CD14-positive monocyte (primary cell): ENCODE results near the gene HMGN1. TPM values are rescaled to one million over a fixed set of nuclear protein-coding genes. Genes with fewer than 3 reads are reported as not detected.

Experiments used
- DNase-seq, 3 donors: peaks; one replicate each; pipeline ENCODE4 v3.0.0-alpha.2; 2011 to 2022
- H2AFZ ChIP-seq: 2 replicates; pipeline ENCODE4 v1.6.0; 2012; ENCODE audit warnings: mild to moderate bottlenecking, low read depth, low read length, inconsistent platforms; ENCODE audit not compliant: insufficient read depth, poor library complexity, severe bottlenecking
- H3K27ac ChIP-seq, 2 donors: 1 replicate in 1 of 2; 2 replicates in 1 of 2; pipeline ENCODE4 v1.5.1; 2012 to 2013; ENCODE audit warnings: low read length in 2 of 2, control low read depth in 1 of 2, inconsistent platforms in 1 of 2, low read depth in 1 of 2, mild to moderate bottlenecking in 1 of 2
- H3K27me3 ChIP-seq, 2 donors: one replicate each; pipeline versions ENCODE4 v1.6.0 to v1.6.1; 2011 to 2013; ENCODE audit warnings: low read length in 2 of 2; ENCODE audit not compliant: control insufficient read depth in 2 of 2, insufficient read depth in 2 of 2
- H3K36me3 ChIP-seq, 2 donors: replicated peaks in 1 of 2; 1 replicate in 1 of 2; 2 replicates in 1 of 2; pipeline versions ENCODE4 v1.5.1 to v1.6.1; 2012 to 2013; ENCODE audit warnings: low read length in 2 of 2, control low read depth in 1 of 2, inconsistent platforms in 1 of 2, mild to moderate bottlenecking in 1 of 2; ENCODE audit not compliant: insufficient read depth in 2 of 2, control insufficient read depth in 1 of 2
- H3K4me1 ChIP-seq, 2 donors: 1 replicate in 1 of 2; 2 replicates in 1 of 2; pipeline versions ENCODE4 v1.5.1 to v1.6.1; 2012 to 2013; ENCODE audit warnings: low read length in 2 of 2, control low read depth in 1 of 2, inconsistent platforms in 1 of 2, mild to moderate bottlenecking in 1 of 2, moderate library complexity in 1 of 2; ENCODE audit not compliant: insufficient read depth in 2 of 2, control insufficient read depth in 1 of 2
- H3K4me2 ChIP-seq: replicated peaks from 2 replicates; pipeline ENCODE3; 2012; ENCODE audit warnings: low read length, moderate library complexity, mild to moderate bottlenecking; ENCODE audit not compliant: poor library complexity, severe bottlenecking; ENCODE audit errors: extremely low read depth
- H3K4me3 ChIP-seq, 3 experiments: fragments of 200-600 bp in 1 of 3; sonication (generic) in 1 of 3; replicated peaks in 1 of 3; 1 replicate in 2 of 3; 2 replicates in 1 of 3; pipeline ENCODE4 v1.5.1; 2011 to 2013; ENCODE audit warnings: low read length in 3 of 3, mild to moderate bottlenecking in 3 of 3, control low read depth in 2 of 3, low read depth in 2 of 3, inconsistent platforms in 1 of 3, moderate library complexity in 1 of 3
- H3K79me2 ChIP-seq: 2 replicates; pipeline ENCODE4 v1.6.0; 2012; ENCODE audit warnings: mild to moderate bottlenecking, control low read depth, inconsistent platforms, low read length, moderate library complexity; ENCODE audit not compliant: insufficient read depth
- H3K9ac ChIP-seq: 2 replicates; pipeline ENCODE4 v1.6.0; 2017; ENCODE audit warnings: low read length, mild to moderate bottlenecking; ENCODE audit not compliant: insufficient read depth, poor library complexity, severe bottlenecking
- H3K9me3 ChIP-seq, 2 donors: replicated peaks in 1 of 2; 1 replicate in 1 of 2; 2 replicates in 1 of 2; pipeline versions ENCODE4 v1.5.1 to v1.6.1; 2012 to 2013; ENCODE audit warnings: low read length in 2 of 2, control low read depth in 1 of 2; ENCODE audit not compliant: control insufficient read depth in 1 of 2, insufficient read depth in 1 of 2
- H4K20me1 ChIP-seq: 2 replicates; pipeline ENCODE4 v1.6.0; 2012; ENCODE audit warnings: mild to moderate bottlenecking, low read length, control low read depth, moderate library complexity; ENCODE audit not compliant: insufficient read depth
- H3K27ac Mint-ChIP-seq, 7 donors: one replicate each; pipeline ENCODE4 v1.8.0; 2020; ENCODE audit warnings: mild to moderate bottlenecking in 7 of 7, mixed read lengths in 7 of 7, moderate library complexity in 6 of 7, inconsistent platforms in 2 of 7
- H3K27me3 Mint-ChIP-seq, 3 donors: one replicate each; pipeline ENCODE4 v1.8.0; 2021 to 2022; ENCODE audit warnings: low read depth in 3 of 3, mild to moderate bottlenecking in 3 of 3, mixed read lengths in 3 of 3, moderate library complexity in 3 of 3, inconsistent platforms in 1 of 3
- H3K36me3 Mint-ChIP-seq, 2 donors: one replicate each; pipeline ENCODE4 v1.8.0; 2020; ENCODE audit warnings: mixed read lengths in 2 of 2, inconsistent platforms in 1 of 2, mild to moderate bottlenecking in 1 of 2
- H3K4me1 Mint-ChIP-seq: one replicate; pipeline ENCODE4 v1.8.0; 2020; ENCODE audit warnings: mild to moderate bottlenecking, mixed read lengths
- H3K4me3 Mint-ChIP-seq, 2 donors: one replicate each; pipeline ENCODE4 v1.8.0; 2020; ENCODE audit warnings: mild to moderate bottlenecking in 2 of 2, mixed read lengths in 2 of 2, moderate library complexity in 1 of 2
- H3K9me3 Mint-ChIP-seq, 7 donors: one replicate each; pipeline ENCODE4 v1.8.0; 2020 to 2022; ENCODE audit warnings: mixed read lengths in 7 of 7, mild to moderate bottlenecking in 6 of 7, moderate library complexity in 6 of 7, inconsistent platforms in 2 of 7
- CTCF ChIP-seq: fragments of 200-600 bp; IDR thresholded peaks from one replicate; pipeline ENCODE4 v1.8.0; 2022; ENCODE audit warnings: antibody characterized with exemption, mild to moderate bottlenecking
- WGBS: methylation state at CpG from one replicate; pipeline ENCODE4 v1.1.5; 2013; ENCODE audit warnings: missing lambda C conversion rate; ENCODE audit not compliant: insufficient coverage; 5-methylcytosine and 5-hydroxymethylcytosine counted together
- intact Hi-C, 2 donors: fragments of 100-400 bp; cut with micrococcal nuclease; formaldehyde crosslinking; loops; one replicate each; pipeline versions ENCODE4 v1.15.0 to v1.15.1; 2023
- polyA plus RNA-seq, 3 donors: library from polyadenylated mRNA; depleted of rRNA in 1 of 3; unstranded in 2 of 3; stranded (reverse) in 1 of 3; fragments of 300-500 nt in 2 of 3; fragments of >200 nt in 1 of 3; fragmentation: Illumina TruSeq in 2 of 3; gene quantifications; 1 replicate in 2 of 3; 2 replicates in 1 of 3; pipeline ENCODE4 v1.2.3, GENCODE V29; 2012 to 2021

HMGN1 gene
- polyA plus RNA-seq, 3 donors: 59.8 to 74.7 (median 72.7) TPM

- Mint-ChIP-seq H3K9me3 (no peaks in the 10 kb centered on the region), H3K4me1 (peaks cover 29% of the 10 kb centered on the region)
Observed at GRCh38 chr21:39313042-39313570, 35.8 kb downstream of the HMGN1 start.

More at GRCh38 chr21:39313042-39313570, 35.8 kb downstream of the HMGN1 start:
- peaks cover 41% of the 10 kb centered on the region for H4K20me1 ChIP-seq
- peaks cover 7 to 34% of the 10 kb centered on the region in 2 donors for H3K36me3 Mint-ChIP-seq
- TF ChIP-seq CTCF: no peak
- peak overlapping the region; percentile 94 to 97 for H3K4me3 Mint-ChIP-seq
- peak overlapping the region in 5 of 7 donors; percentile 54 to 98 (median 97) for H3K27ac Mint-ChIP-seq
- WGBS: under 1% methylated on average over 70 of the region's 71 CpGs
- H3K36me3 ChIP-seq: peaks cover 13 to 17% of the 10 kb centered on the region in 2 donors
- H3K4me1 ChIP-seq: peaks cover 21 to 39% of the 10 kb centered on the region in 2 donors
- H3K9me3 ChIP-seq: no peaks in the 10 kb centered on the region
- peak overlapping the region; percentile 64 to 82 (median 76) for H3K4me3 ChIP-seq
- H3K9ac ChIP-seq: peak overlapping the region; percentile 97
- DNase-seq: no peak
- intact Hi-C loops: loop anchor here (2.0 to 10.0 kb wide), 5 partner anchors 34 to 134 kb away; partner anchors contain the start of genes HMGN1 (in 2 of the 2) and LCA5L (in 2 of the 2)
- peaks cover 58% of the 10 kb centered on the region for H3K79me2 ChIP-seq
- H3K4me2 ChIP-seq: peak overlapping the region; percentile 83
- H3K27ac ChIP-seq: peak overlapping the region; percentile 74 to 95
- peak overlapping the region; percentile 93 for H2AFZ ChIP-seq
- peaks cover 0 to 2% (median 0%) of the 10 kb centered on the region in 3 donors for H3K27me3 Mint-ChIP-seq
- H3K27me3 ChIP-seq: no peaks in the 10 kb centered on the region
